Mucosa of rectum (tissue), 2 donors: ENCODE measurements around the gene CDHR3.

Experiments
- H3K27ac ChIP-seq, 2 donors: one replicate each; pipeline ENCODE4 v1.7.0; 2013; ENCODE audit warnings: inconsistent platforms in 2 of 2, low read depth in 2 of 2, low read length in 2 of 2
- H3K27me3 ChIP-seq, 2 donors: one replicate each; pipeline ENCODE4 v1.7.0; 2013; ENCODE audit warnings: low read length in 2 of 2; ENCODE audit not compliant: control insufficient read depth in 2 of 2, insufficient read depth in 2 of 2
- H3K36me3 ChIP-seq, 2 donors: one replicate each; pipeline ENCODE4 v1.7.0; 2013; ENCODE audit warnings: low read length in 2 of 2; ENCODE audit not compliant: control insufficient read depth in 2 of 2, insufficient read depth in 2 of 2
- H3K4me1 ChIP-seq, 2 donors: one replicate each; pipeline ENCODE4 v1.7.0; 2013; ENCODE audit warnings: low read length in 2 of 2, mild to moderate bottlenecking in 1 of 2; ENCODE audit not compliant: control insufficient read depth in 2 of 2, insufficient read depth in 2 of 2
- H3K4me3 ChIP-seq, 2 donors: one replicate each; pipeline ENCODE4 v1.7.0; 2013; ENCODE audit warnings: low read length in 2 of 2
- H3K9ac ChIP-seq, 2 donors: one replicate each; pipeline ENCODE4 v1.7.0; 2013; ENCODE audit warnings: low read length in 2 of 2, low read depth in 1 of 2, mild to moderate bottlenecking in 1 of 2
- H3K9me3 ChIP-seq, 2 donors: one replicate each; pipeline ENCODE4 v1.7.0; 2013; ENCODE audit warnings: low read length in 2 of 2; ENCODE audit not compliant: control insufficient read depth in 2 of 2
- donor health status: healthy.
- donor health status: Normal muscosa, but diverticular disease.

The CDHR3 gene

GRCh38 chr7:106009503-106010226 lies 46.6 kb downstream of the CDHR3 start:
- Histone ChIP-seq H3K4me3 (no peak overlapping the region), H3K27me3 (no peaks in the 10 kb centered on the region), H3K27ac (peak overlapping the region in 1 of 2 donors; percentile 32), H3K9ac (no peak overlapping the region), H3K36me3 (no peaks in the 10 kb centered on the region), H3K4me1 (peaks cover 8 to 10% of the 10 kb centered on the region in 2 donors), H3K9me3 (peaks cover 0 to 2% of the 10 kb centered on the region in 2 donors)

GRCh38 chr7:106010331-106010730 lies 47.3 kb downstream of the CDHR3 start:
- Histone ChIP-seq H3K4me3 (no peak overlapping the region), H3K4me1 (peaks cover 8 to 10% of the 10 kb centered on the region in 2 donors), H3K27me3 (no peaks in the 10 kb centered on the region), H3K9me3 (peaks cover 0 to 2% of the 10 kb centered on the region in 2 donors), H3K9ac (no peak overlapping the region), H3K27ac (no peak overlapping the region), H3K36me3 (no peaks in the 10 kb centered on the region)

- Histone ChIP-seq H3K36me3 (no peaks in the 10 kb centered on the region), H3K27me3 (no peaks in the 10 kb centered on the region), H3K9me3 (peaks cover 0 to 2% of the 10 kb centered on the region in 2 donors), H3K4me3 (no peak overlapping the region), H3K27ac (no peak overlapping the region), H3K4me1 (peaks cover 8 to 10% of the 10 kb centered on the region in 2 donors), H3K9ac (no peak overlapping the region)
These were observed 47.8 kb downstream of the CDHR3 start for GRCh38 chr7:106010866-106011265.

- Histone ChIP-seq H3K36me3 (no peaks in the 10 kb centered on the region), H3K9me3 (no peaks in the 10 kb centered on the region), H3K4me3 (no peak overlapping the region), H3K27ac (no peak overlapping the region), H3K27me3 (no peaks in the 10 kb centered on the region), H3K4me1 (peaks cover 8 to 10% of the 10 kb centered on the region in 2 donors), H3K9ac (no peak overlapping the region)
These were observed 49.1 kb downstream of the CDHR3 start for GRCh38 chr7:106012184-106012583.

GRCh38 chr7:106012935-106013439 lies 49.9 kb downstream of the CDHR3 start:
- Histone ChIP-seq H3K4me3 (no peak overlapping the region), H3K27me3 (no peaks in the 10 kb centered on the region), H3K4me1 (peaks cover 8 to 10% of the 10 kb centered on the region in 2 donors), H3K36me3 (no peaks in the 10 kb centered on the region), H3K27ac (no peak overlapping the region), H3K9ac (no peak overlapping the region), H3K9me3 (no peaks in the 10 kb centered on the region)

- Histone ChIP-seq H3K36me3 (no peaks in the 10 kb centered on the region), H3K27ac (no peak overlapping the region), H3K4me1 (no peaks in the 10 kb centered on the region), H3K4me3 (no peak overlapping the region), H3K27me3 (no peaks in the 10 kb centered on the region), H3K9me3 (no peaks in the 10 kb centered on the region), H3K9ac (no peak overlapping the region)
These were observed 52.5 kb downstream of the CDHR3 start for GRCh38 chr7:106015381-106016218.

GRCh38 chr7:106016331-106016730 lies 53.3 kb downstream of the CDHR3 start:
- no peaks in the 10 kb centered on the region for H3K36me3 ChIP-seq
- H3K4me3 ChIP-seq: no peak overlapping the region
- no peaks in the 10 kb centered on the region for H3K4me1 ChIP-seq
- H3K27me3 ChIP-seq: no peaks in the 10 kb centered on the region
- no peak overlapping the region for H3K9ac ChIP-seq
- no peak overlapping the region for H3K27ac ChIP-seq
- H3K9me3 ChIP-seq: no peaks in the 10 kb centered on the region

GRCh38 chr7:106017657-106018056 lies 54.6 kb downstream of the CDHR3 start:
- H3K36me3 ChIP-seq: no peaks in the 10 kb centered on the region
- no peaks in the 10 kb centered on the region for H3K9me3 ChIP-seq
- no peaks in the 10 kb centered on the region for H3K27me3 ChIP-seq
- H3K9ac ChIP-seq: no peak overlapping the region
- no peak overlapping the region for H3K4me3 ChIP-seq
- no peak overlapping the region for H3K27ac ChIP-seq
- no peaks in the 10 kb centered on the region for H3K4me1 ChIP-seq

- Histone ChIP-seq H3K4me1 (peaks cover 0 to 3% of the 10 kb centered on the region in 2 donors), H3K9me3 (no peaks in the 10 kb centered on the region), H3K27me3 (no peaks in the 10 kb centered on the region), H3K27ac (no peak overlapping the region), H3K4me3 (no peak overlapping the region), H3K9ac (no peak overlapping the region), H3K36me3 (no peaks in the 10 kb centered on the region)
These were observed 55.8 kb downstream of the CDHR3 start for GRCh38 chr7:106018566-106019469.
